K562 (cell line): ENCODE measurements around the gene PPARG. TPM values are rescaled to one million over a fixed set of nuclear protein-coding genes. Genes with fewer than 3 reads are reported as not detected.

Source experiments
- ATAC-seq: fragments of 200-7000 bp; cut with Tn5 transposase; 3 replicates; pipeline ENCODE4 v1.9.1; 2020; ENCODE audit warnings: moderate library complexity
- BruUV-seq: library from RNA; stranded (reverse); fragments of 400-500 nt; replicated peaks from 2 replicates; lab custom pipeline; 2021; lab: Mats Ljungman, UMichigan
- CTCF ChIA-PET: fragments of 300-600 bp; formaldehyde crosslinking; extraction: SDS; loops from one replicate; lab custom pipeline; 2021; ENCODE audit warnings: low intra/inter-chr PET ratio; lab: Yijun Ruan, JAX
- POLR2A ChIA-PET: fragments of 300-600, 350-650 bp; sonication (Branson Sonifier 250); formaldehyde crosslinking; extraction: SDS; loops from one replicate; lab custom pipeline; 2021; ENCODE audit warnings: antibody characterized with exemption, inconsistent platforms; lab: Yijun Ruan, JAX
- DNase-seq, 4 experiments: peaks; one replicate each; pipeline versions ENCODE4 v3.0.0 to v3.0.0-alpha.2; 2011 to 2018; ENCODE audit warnings: low spot score in 3 of 4, mixed read lengths in 3 of 4; ENCODE audit errors: extremely low read depth in 1 of 4
- FAIRE-seq: peaks from 2 replicates; lab custom pipeline; 2011; peaks lifted over from hg19 to GRCh38; lab: Jason Lieb, UNC
- H2AFZ ChIP-seq: 2 replicates; pipeline ENCODE4 v1.6.0; 2011; ENCODE audit warnings: low read depth, low read length, control low read depth, inconsistent platforms
- H3K27ac ChIP-seq: fragments of 200-600 bp; 3 replicates; pipeline ENCODE4 v1.8.0; 2011; ENCODE audit warnings: low read depth, mild to moderate bottlenecking, control low read depth, inconsistent platforms, low read length, moderate library complexity, mixed read lengths; ENCODE audit errors: extremely low read depth
- H3K27me3 ChIP-seq, 2 experiments: fragments of 300-600 bp in 1 of 2; 2 replicates in 1 of 2; 3 replicates in 1 of 2; pipeline versions ENCODE4 v1.6.0 to v1.8.0; 2011; ENCODE audit warnings: inconsistent platforms in 2 of 2, low read length in 2 of 2, mild to moderate bottlenecking in 1 of 2, mixed read lengths in 1 of 2, moderate library complexity in 1 of 2; ENCODE audit not compliant: control insufficient read depth in 2 of 2, insufficient read depth in 2 of 2
- H3K36me3 ChIP-seq: fragments of 300-600 bp; 3 replicates; pipeline ENCODE4 v1.8.0; 2011; ENCODE audit warnings: mild to moderate bottlenecking, low read length, inconsistent platforms; ENCODE audit not compliant: control insufficient read depth, insufficient read depth
- H3K4me1 ChIP-seq, 2 experiments: fragments of 200-600 bp in 1 of 2; replicated peaks in 1 of 2; 2 replicates in 1 of 2; 3 replicates in 1 of 2; pipeline versions ENCODE4 v1.5.1 to v1.8.0; 2011; ENCODE audit warnings: inconsistent platforms in 2 of 2, low read length in 2 of 2, mild to moderate bottlenecking in 1 of 2, mixed read lengths in 1 of 2, moderate library complexity in 1 of 2; ENCODE audit not compliant: control insufficient read depth in 2 of 2, insufficient read depth in 2 of 2
- H3K4me2 ChIP-seq: 2 replicates; pipeline ENCODE4 v1.6.1; 2011; ENCODE audit warnings: low read length, control low read depth, inconsistent platforms, mixed read lengths; ENCODE audit not compliant: insufficient read depth
- H3K4me3 ChIP-seq: fragments of 200-600 bp; sonication (generic), shearing (Covaris generic); 2 replicates; pipeline ENCODE4 v1.5.1; 2016; ENCODE audit warnings: control low read depth, inconsistent platforms
- H3K79me2 ChIP-seq: fragments of 200-600 bp; 3 replicates; pipeline ENCODE4 v1.8.0; 2011; ENCODE audit warnings: low read length, inconsistent platforms; ENCODE audit not compliant: control insufficient read depth, insufficient read depth
- H3K9ac ChIP-seq, 2 experiments: 2 replicates each; pipeline versions ENCODE4 v1.6.0 to v1.6.1; 2011; ENCODE audit warnings: low read depth in 2 of 2, low read length in 2 of 2, control low read depth in 1 of 2, inconsistent platforms in 1 of 2, mild to moderate bottlenecking in 1 of 2, mixed read lengths in 1 of 2; ENCODE audit not compliant: insufficient read depth in 1 of 2
- H3K9me1 ChIP-seq: one replicate; pipeline ENCODE4 v1.6.0; 2011; ENCODE audit warnings: inconsistent platforms, mild to moderate bottlenecking, low read length, moderate library complexity; ENCODE audit not compliant: control insufficient read depth, insufficient read depth
- H3K9me3 ChIP-seq: replicated peaks from 2 replicates; pipeline ENCODE4 v1.5.1; 2011; ENCODE audit warnings: low read depth, low read length, inconsistent platforms; ENCODE audit not compliant: control insufficient read depth, insufficient read depth
- H4K20me1 ChIP-seq: replicated peaks from 2 replicates; pipeline ENCODE4 v1.6.1; 2011; ENCODE audit warnings: low read length, inconsistent platforms, mixed read lengths; ENCODE audit not compliant: control insufficient read depth, insufficient read depth
- MXI1 ChIP-seq: IDR thresholded peaks from 2 replicates; pipeline ENCODE4 v1.6.1; 2011; ENCODE audit warnings: low read depth, mild to moderate bottlenecking, improper control_type of control experiment, low read length
- PTBP1 ChIP-seq: fragments of 200-400 bp; formaldehyde crosslinking; IDR thresholded peaks from 2 replicates; pipeline ENCODE4 v1.6.1; 2017; ENCODE audit warnings: low read depth, low read length
- TARDBP ChIP-seq: fragments of 450-650 bp; IDR thresholded peaks from 2 replicates; pipeline ENCODE4 v1.6.1; 2016
- ZSCAN32 ChIP-seq: fragments of 450-650 bp; formaldehyde crosslinking; IDR thresholded peaks from 2 replicates; pipeline ENCODE4 v1.4.0; 2020; ENCODE audit warnings: mild to moderate bottlenecking, moderate library complexity
- WGBS: fragments of 100-300 bp; shearing (Covaris generic); methylation state at CpG from one replicate; pipeline ENCODE4 v1.1.6; 2016; ENCODE audit warnings: low coverage, mixed read lengths; ENCODE audit not compliant: insufficient coverage; ENCODE audit errors: missing lambda C conversion rate; 5-methylcytosine and 5-hydroxymethylcytosine counted together
- in situ Hi-C: fragments of 300-500 bp; cut with MboI; formaldehyde crosslinking; loops from 4 replicates; pipeline ENCODE4 v1.15.0; 2018; ENCODE audit warnings: inconsistent platforms, mixed read lengths
- intact Hi-C: fragments of 100-400 bp; cut with micrococcal nuclease; formaldehyde crosslinking; loops from 2 replicates; pipeline ENCODE4 v1.14.2; 2022
- polyA plus RNA-seq, 8 experiments: library from polyadenylated mRNA; depleted of rRNA in 4 of 8; stranded (reverse) in 5 of 8; unstranded in 3 of 8; fragments of >200 nt; fragmentation: Nextera tagmentation in 2 of 8; fragmentation: Illumina TruSeq in 1 of 8; extraction: Ambion mirVana in 2 of 8; extraction: Trizol in 1 of 8; gene quantifications; 2 replicates each; pipeline versions ENCODE4 v1.2.1 to v1.2.3, GENCODE V29; 2011 to 2014; ENCODE audit warnings: inconsistent platforms in 1 of 8, missing spikeins in 1 of 8
- total RNA-seq, 7 experiments: library from RNA; depleted of rRNA in 6 of 7; stranded (reverse); fragments of >200 nt in 6 of 7; fragmentation: Illumina TruSeq in 2 of 7; extraction: Trizol in 2 of 7; gene quantifications; 2 replicates each; pipeline versions ENCODE4 v1.2.1 to v1.2.3, GENCODE V29; 2011 to 2021; ENCODE audit warnings: low replicate concordance in 1 of 7
- TF ChIP-seq, protein P1 (sequence below): fragments of 450-650 bp; IDR thresholded peaks from 2 replicates; pipeline ENCODE4 v1.6.1; 2016
- TF ChIP-seq, protein P2 (sequence below): fragments of 250-450 bp; sonication (Bioruptor Pico); IDR thresholded peaks from 2 replicates; pipeline ENCODE4 v1.8.0; 2022; ENCODE audit warnings: inconsistent platforms

The PPARG gene
- total and polyA plus RNA-seq, 9 of the 15 experiments (the other 6 are each of a cell fraction or from before 2014, with no cell fraction given) = not detected

DNA sequence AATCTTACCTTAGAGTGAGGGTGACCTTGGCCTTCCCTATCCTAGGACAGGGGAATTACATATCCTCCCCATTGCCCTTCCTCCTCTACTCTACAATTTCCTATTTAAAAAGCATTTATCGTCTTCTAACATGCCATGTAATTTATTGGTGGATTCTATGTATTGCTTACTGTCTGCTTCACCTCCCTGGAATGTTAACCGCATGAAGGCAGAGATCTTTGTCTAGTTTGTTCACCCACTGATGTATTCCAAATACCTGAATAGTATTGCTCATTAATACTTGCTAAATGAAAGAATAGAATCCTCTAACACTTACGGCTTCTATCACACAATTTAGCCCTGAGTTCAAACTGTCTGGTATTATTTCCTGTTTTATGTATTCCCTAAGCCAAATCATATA lies 68.6 kb downstream of the PPARG start:
- peaks cover 0 to 8% of the 10 kb centered on the region in 2 experiments; a peak in 3 of 5 replicates for H3K27me3 ChIP-seq
- H3K27ac ChIP-seq = no peak overlapping the region
- no peak overlapping the region for H3K9ac ChIP-seq
- no peaks in the 10 kb centered on the region for H3K36me3 ChIP-seq
- H2AFZ ChIP-seq = no peak overlapping the region
- ChIA-PET POLR2A (interaction anchor here (1.0 kb wide), 1 partner anchor 18 kb away, joined by 3 read pairs; no protein-coding TSS in a partner anchor), CTCF (no interaction called here)
- H3K9me3 ChIP-seq = no peaks in the 10 kb centered on the region
- in situ Hi-C loops (no loop called here), intact Hi-C loops (no loop called here)
- H3K9me1 ChIP-seq = no peaks in the 10 kb centered on the region
- H3K4me2 ChIP-seq = no peak overlapping the region
- no peaks in the 10 kb centered on the region for H3K4me1 ChIP-seq
- H4K20me1 ChIP-seq = no peaks in the 10 kb centered on the region
- BruUV-seq = no TSS peak
- TF ChIP-seq, protein P1, sequence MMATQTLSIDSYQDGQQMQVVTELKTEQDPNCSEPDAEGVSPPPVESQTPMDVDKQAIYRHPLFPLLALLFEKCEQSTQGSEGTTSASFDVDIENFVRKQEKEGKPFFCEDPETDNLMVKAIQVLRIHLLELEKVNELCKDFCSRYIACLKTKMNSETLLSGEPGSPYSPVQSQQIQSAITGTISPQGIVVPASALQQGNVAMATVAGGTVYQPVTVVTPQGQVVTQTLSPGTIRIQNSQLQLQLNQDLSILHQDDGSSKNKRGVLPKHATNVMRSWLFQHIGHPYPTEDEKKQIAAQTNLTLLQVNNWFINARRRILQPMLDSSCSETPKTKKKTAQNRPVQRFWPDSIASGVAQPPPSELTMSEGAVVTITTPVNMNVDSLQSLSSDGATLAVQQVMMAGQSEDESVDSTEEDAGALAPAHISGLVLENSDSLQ = no peak
- TF ChIP-seq TARDBP (no peak), PTBP1 (no peak), ZSCAN32 (CRISPR knock-in tag) (no peak), MXI1 (no peak)
- TF ChIP-seq, protein P2, sequence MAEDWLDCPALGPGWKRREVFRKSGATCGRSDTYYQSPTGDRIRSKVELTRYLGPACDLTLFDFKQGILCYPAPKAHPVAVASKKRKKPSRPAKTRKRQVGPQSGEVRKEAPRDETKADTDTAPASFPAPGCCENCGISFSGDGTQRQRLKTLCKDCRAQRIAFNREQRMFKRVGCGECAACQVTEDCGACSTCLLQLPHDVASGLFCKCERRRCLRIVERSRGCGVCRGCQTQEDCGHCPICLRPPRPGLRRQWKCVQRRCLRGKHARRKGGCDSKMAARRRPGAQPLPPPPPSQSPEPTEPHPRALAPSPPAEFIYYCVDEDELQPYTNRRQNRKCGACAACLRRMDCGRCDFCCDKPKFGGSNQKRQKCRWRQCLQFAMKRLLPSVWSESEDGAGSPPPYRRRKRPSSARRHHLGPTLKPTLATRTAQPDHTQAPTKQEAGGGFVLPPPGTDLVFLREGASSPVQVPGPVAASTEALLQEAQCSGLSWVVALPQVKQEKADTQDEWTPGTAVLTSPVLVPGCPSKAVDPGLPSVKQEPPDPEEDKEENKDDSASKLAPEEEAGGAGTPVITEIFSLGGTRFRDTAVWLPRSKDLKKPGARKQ (CRISPR knock-in tag) = no peak
- no peak for FAIRE-seq
- 3% methylated on average over 3 of the region's 3 CpGs for WGBS
- H3K79me2 ChIP-seq = no peaks in the 10 kb centered on the region
- no peak overlapping the region for H3K4me3 ChIP-seq
- no peak for ATAC-seq
- no peak for DNase-seq
